Measurements from ENCODE around the gene ASCC1.

ASCC1 gene

GRCh38 chr10:72098836-72099599, 117.1 kb downstream of the ASCC1 start:
- TF ChIP-seq, protein P1, sequence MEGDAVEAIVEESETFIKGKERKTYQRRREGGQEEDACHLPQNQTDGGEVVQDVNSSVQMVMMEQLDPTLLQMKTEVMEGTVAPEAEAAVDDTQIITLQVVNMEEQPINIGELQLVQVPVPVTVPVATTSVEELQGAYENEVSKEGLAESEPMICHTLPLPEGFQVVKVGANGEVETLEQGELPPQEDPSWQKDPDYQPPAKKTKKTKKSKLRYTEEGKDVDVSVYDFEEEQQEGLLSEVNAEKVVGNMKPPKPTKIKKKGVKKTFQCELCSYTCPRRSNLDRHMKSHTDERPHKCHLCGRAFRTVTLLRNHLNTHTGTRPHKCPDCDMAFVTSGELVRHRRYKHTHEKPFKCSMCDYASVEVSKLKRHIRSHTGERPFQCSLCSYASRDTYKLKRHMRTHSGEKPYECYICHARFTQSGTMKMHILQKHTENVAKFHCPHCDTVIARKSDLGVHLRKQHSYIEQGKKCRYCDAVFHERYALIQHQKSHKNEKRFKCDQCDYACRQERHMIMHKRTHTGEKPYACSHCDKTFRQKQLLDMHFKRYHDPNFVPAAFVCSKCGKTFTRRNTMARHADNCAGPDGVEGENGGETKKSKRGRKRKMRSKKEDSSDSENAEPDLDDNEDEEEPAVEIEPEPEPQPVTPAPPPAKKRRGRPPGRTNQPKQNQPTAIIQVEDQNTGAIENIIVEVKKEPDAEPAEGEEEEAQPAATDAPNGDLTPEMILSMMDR (IDR thresholded peaks at IDR 0.05; ENCODE audit: low read depth, low read length) = no peak
- DNase-seq (ENCODE audit: low read depth, low spot score) = no peak
- in situ Hi-C loops (cut with HindIII; ENCODE audit: low sequenced_read_pairs) = no loop called here
- H3K4me3 ChIP-seq (ENCODE audit: low read depth, low read length) = no peak overlapping the region

DNA sequence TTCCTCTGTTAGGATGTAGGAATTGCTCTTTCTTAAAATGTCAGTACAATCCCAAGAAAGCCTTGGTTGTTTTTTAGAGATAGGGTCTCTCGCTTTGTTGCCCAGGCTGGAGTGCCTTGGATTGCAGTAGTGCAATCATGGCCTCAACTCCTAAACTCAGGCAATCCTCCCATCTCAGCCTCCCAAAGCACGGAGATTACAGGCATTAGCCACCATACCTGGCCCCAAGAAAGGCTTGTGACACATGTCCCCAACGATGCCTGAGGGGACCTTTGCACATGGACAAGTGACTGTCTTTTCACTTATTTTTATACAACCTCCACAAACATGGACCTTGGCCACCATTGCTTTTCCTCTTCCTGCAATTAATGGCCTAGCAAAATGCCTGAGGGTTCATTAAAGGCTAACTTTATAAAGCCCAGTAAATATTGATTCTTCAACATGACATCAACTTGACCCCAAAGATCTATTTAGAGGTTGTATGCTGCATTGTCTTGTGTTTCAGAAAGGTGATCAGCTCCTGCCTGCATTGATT, 117.7 kb downstream of the ASCC1 start:
- H3K4me3 ChIP-seq (ENCODE audit: low read depth, low read length) = no peak overlapping the region
- TF ChIP-seq, protein P1 (IDR thresholded peaks at IDR 0.05; ENCODE audit: low read depth, low read length) = no peak
- in situ Hi-C loops (cut with HindIII; ENCODE audit: low sequenced_read_pairs) = no loop called here
- no peak for DNase-seq (ENCODE audit: low read depth, low spot score)

GRCh38 chr10:72097448-72098300, 118.4 kb downstream of the ASCC1 start:
- DNase-seq (ENCODE audit: low read depth, low spot score) = peak; percentile 90
- no peak overlapping the region for H3K4me3 ChIP-seq (ENCODE audit: low read depth, low read length)
- in situ Hi-C loops (cut with HindIII; ENCODE audit: low sequenced_read_pairs) = no loop called here
- TF ChIP-seq, protein P1 (IDR thresholded peaks at IDR 0.05; ENCODE audit: low read depth, low read length) = no peak

GRCh38 chr10:72096115-72097000, 119.7 kb downstream of the ASCC1 start:
- peak; percentile 70 for DNase-seq (ENCODE audit: low read depth, low spot score)
- in situ Hi-C loops (cut with HindIII; ENCODE audit: low sequenced_read_pairs) = no loop called here
- no peak overlapping the region for H3K4me3 ChIP-seq (ENCODE audit: low read depth, low read length)
- TF ChIP-seq, protein P1 (IDR thresholded peaks at IDR 0.05; ENCODE audit: low read depth, low read length) = peak; percentile 15

GRCh38 chr10:72095195-72095594, 120.9 kb downstream of the ASCC1 start:
- H3K4me3 ChIP-seq (ENCODE audit: low read depth, low read length) = no peak overlapping the region
- in situ Hi-C loops (cut with HindIII; ENCODE audit: low sequenced_read_pairs) = no loop called here
- DNase-seq (ENCODE audit: low read depth, low spot score) = no peak
- TF ChIP-seq, protein P1 (IDR thresholded peaks at IDR 0.05; ENCODE audit: low read depth, low read length) = no peak

- TF ChIP-seq, protein P1 (IDR thresholded peaks at IDR 0.05; ENCODE audit: low read depth, low read length) = no peak
- in situ Hi-C loops (cut with HindIII; ENCODE audit: low sequenced_read_pairs) = no loop called here
- no peak for DNase-seq (ENCODE audit: low read depth, low spot score)
- H3K4me3 ChIP-seq (ENCODE audit: low read depth, low read length) = no peak overlapping the region
Observed at GRCh38 chr10:72094574-72094973, 121.5 kb downstream of the ASCC1 start.

Data from astrocyte of the spinal cord (primary cell).